Ascending aorta (tissue), 2 donors: Measurements from ENCODE around the gene FBXO3. TPM values are rescaled to one million over a fixed set of nuclear protein-coding genes. Genes with fewer than 3 reads are reported as not detected.
A peak's percentile ranks its signal among the peaks of the same experiment; 100 is the strongest.
"Not testable (repeated sequence)": the region's sequence is repeated elsewhere in the genome, so short reads cannot be mapped to it uniquely, and the experiment has no call there.

Source experiments
- DNase-seq, 2 donors: peaks; one replicate each; pipeline ENCODE4 v3.0.0-alpha.2; 2019; ENCODE audit warnings: low spot score in 2 of 2
- H3K27ac ChIP-seq, 2 donors: fragments of 200-600 bp; sonication (generic); one replicate each; pipeline ENCODE4 v1.5.1; 2016 to 2017; ENCODE audit warnings: mild to moderate bottlenecking in 1 of 2
- H3K27me3 ChIP-seq: fragments of 200-600 bp; sonication (generic); one replicate; pipeline ENCODE4 v1.5.1; 2017
- H3K36me3 ChIP-seq, 2 donors: fragments of 200-600 bp; sonication (generic); one replicate each; pipeline ENCODE4 v1.5.1; 2016
- H3K4me1 ChIP-seq, 2 donors: fragments of 200-600 bp; sonication (generic); one replicate each; pipeline ENCODE4 v1.5.1; 2016 to 2017; ENCODE audit warnings: mild to moderate bottlenecking in 1 of 2
- H3K4me3 ChIP-seq, 2 donors: fragments of 200-600 bp; sonication (generic); one replicate each; pipeline ENCODE4 v1.5.1; 2016 to 2017; ENCODE audit warnings: mild to moderate bottlenecking in 1 of 2
- H3K9me3 ChIP-seq, 2 donors: fragments of 200-600 bp; sonication (generic); one replicate each; pipeline ENCODE4 v1.5.1; 2016
- intact Hi-C: fragments of 100-400 bp; cut with DNase I; formaldehyde crosslinking; loops from one replicate; pipeline ENCODE4 v1.15.1; 2023
- total RNA-seq: library from RNA; depleted of rRNA; stranded (reverse); fragments of >200 nt; gene quantifications from one replicate; pipeline ENCODE4 v1.1.0, GENCODE V29; 2016
- TF ChIP-seq, protein P1 (sequence below), 3 experiments: fragments of 200-600 bp in 2 of 3; fragments of 450-650 bp in 1 of 3; sonication (generic) in 2 of 3; IDR thresholded peaks; one replicate each; pipeline ENCODE4 v1.5.1; 2016 to 2019; ENCODE audit warnings: antibody characterized with exemption in 3 of 3, mild to moderate bottlenecking in 1 of 3, moderate library complexity in 1 of 3

FBXO3 gene
- total RNA-seq, 1 donor from 2014 or later = 11.8 TPM

DNA sequence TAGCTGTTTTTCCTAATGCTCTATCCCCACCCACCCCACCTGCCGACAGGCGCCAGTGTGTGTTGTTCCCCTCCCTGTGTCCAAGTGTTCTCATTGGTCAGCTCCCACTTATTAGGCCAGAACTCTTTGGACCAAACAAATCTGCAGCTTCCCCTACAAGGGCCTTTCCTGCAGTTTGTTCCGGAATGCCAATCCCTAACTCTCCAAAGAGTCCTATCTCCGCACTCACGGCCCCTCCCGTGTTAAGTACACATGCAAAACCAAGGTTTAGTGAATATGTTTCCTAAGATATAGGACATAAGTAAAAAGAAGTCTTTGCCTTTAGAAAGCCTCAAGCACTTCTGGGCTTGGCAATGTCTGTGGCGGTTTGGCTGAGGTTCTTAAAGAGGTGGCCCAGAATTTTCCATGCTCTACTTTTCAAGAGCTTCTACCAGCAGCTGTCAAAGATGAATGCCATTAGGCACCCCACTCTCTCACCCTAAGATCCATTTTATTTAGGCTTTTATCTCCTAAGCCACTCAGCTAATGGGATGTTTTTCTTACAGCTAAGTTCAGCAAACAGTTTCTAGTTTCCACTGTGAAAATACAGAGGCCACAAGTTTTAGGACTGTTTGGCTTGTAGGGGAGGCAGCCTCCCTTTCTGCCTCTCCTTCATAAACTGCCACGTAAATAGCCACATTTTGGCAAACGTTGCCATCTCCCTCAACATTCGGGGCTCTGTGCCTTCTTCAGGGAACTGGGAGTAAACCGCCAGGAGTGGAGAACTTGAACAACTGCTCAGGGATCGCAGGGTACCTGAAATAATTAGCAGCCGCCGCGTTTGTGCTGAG is 39.7 kb downstream of the FBXO3 start:
- Histone ChIP-seq H3K4me3 (peak overlapping the region; percentile 89 to 95), H3K27ac (peak overlapping the region; percentile 92 to 93), H3K4me1 (no peaks in the 10 kb centered on the region), H3K27me3 (no peaks in the 10 kb centered on the region), H3K9me3 (no peaks in the 10 kb centered on the region), H3K36me3 (peaks cover 2 to 4% of the 10 kb centered on the region in 2 donors)
- TF ChIP-seq, protein P1, sequence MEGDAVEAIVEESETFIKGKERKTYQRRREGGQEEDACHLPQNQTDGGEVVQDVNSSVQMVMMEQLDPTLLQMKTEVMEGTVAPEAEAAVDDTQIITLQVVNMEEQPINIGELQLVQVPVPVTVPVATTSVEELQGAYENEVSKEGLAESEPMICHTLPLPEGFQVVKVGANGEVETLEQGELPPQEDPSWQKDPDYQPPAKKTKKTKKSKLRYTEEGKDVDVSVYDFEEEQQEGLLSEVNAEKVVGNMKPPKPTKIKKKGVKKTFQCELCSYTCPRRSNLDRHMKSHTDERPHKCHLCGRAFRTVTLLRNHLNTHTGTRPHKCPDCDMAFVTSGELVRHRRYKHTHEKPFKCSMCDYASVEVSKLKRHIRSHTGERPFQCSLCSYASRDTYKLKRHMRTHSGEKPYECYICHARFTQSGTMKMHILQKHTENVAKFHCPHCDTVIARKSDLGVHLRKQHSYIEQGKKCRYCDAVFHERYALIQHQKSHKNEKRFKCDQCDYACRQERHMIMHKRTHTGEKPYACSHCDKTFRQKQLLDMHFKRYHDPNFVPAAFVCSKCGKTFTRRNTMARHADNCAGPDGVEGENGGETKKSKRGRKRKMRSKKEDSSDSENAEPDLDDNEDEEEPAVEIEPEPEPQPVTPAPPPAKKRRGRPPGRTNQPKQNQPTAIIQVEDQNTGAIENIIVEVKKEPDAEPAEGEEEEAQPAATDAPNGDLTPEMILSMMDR (IDR thresholded peaks at IDR 0.05) = no peak
- DNase-seq = no peak
- intact Hi-C loops = loop anchor here (5.0 kb wide), 2 partner anchors 477 to 572 kb away; partner anchors contain the start of genes CSTF3 and HIPK3

DNA sequence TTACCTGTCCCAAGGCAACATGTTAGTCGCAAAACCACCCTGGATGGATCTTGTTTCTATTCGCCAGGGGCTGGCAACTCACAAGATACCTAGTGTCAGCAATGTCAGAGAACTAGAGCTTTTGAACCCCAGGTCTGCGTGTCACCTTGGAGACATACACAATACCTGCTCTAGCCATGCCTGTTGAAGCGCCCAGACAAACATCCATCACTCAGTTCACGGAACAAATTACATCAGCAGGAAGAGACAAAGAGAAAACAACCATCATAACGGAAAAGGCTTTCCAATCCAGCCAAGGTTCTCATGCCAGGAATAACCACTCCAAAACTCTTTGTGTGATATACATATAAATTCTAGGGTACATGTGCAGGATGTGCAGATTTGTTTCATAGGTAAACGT is 40.3 kb downstream of the FBXO3 start:
- intact Hi-C loops = no loop called here
- no peak for DNase-seq
- TF ChIP-seq, protein P1 (IDR thresholded peaks at IDR 0.05) = no peak
- Histone ChIP-seq H3K9me3 (no peaks in the 10 kb centered on the region), H3K4me3 (peak overlapping the region; percentile 89 to 95), H3K36me3 (peaks cover 2 to 4% of the 10 kb centered on the region in 2 donors), H3K4me1 (no peaks in the 10 kb centered on the region), H3K27ac (no peak overlapping the region), H3K27me3 (no peaks in the 10 kb centered on the region)

DNA sequence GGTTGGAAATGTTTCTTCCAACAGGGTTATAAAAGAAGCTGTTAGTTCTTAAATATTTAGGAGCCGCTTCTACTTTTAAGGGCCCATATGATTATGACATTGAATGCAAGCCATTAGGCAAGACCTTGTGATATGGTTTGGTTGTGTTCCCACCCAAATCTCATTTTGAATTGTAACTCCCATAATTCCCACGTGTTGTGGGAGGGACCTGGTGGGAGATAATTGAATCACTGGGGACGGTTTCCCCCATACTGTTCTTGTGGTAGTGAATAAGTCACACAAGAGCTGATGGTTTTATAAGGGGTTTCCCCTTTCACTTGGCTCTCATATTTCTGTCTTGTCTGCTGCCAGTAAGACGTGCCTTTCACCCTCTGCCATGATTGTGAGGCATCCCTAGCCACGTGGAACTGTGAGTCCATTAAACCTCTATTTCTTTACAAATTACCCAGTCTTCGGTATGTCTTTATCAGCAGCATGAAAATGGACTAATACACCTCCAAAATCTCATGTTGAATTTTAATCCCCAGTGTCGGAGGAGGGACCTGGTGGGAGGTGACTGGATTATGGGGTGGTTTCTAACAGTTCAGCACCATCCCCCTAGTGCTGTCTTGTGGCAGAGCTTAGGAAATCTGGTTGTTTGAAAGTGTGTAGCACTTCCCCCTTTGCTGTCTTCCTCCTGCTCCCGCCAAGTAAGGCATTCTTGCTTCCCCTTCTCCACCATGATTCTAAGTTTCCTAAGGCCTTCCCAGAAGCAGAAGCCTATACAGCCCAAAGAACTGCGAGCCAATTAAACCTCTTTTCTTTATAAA is 42.4 kb downstream of the FBXO3 start:
- H3K27ac ChIP-seq = no peak overlapping the region

DNA sequence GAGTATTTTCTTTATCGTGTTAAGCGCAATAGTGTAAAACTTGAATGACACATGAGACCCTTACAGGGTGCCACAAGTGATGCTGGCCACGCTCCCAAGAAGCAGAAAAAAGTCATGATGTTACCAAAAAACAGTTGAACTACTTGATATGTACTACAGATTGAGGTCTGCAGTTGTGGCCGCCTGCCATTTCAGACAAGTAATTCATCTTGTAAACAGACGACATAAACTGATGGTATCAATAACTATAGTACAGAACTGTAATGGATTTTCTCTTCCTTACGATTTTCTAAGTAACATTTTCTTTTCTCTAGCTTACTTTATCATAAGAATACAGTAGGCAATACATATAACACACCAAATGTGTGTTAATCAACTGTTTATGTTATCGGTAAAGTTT is 43.6 kb downstream of the FBXO3 start:
- Histone ChIP-seq H3K4me1 (no peaks in the 10 kb centered on the region), H3K4me3 (no peak overlapping the region), H3K27me3 (no peaks in the 10 kb centered on the region), H3K27ac (no peak overlapping the region), H3K9me3 (no peaks in the 10 kb centered on the region), H3K36me3 (peaks cover 2 to 4% of the 10 kb centered on the region in 2 donors)
- no peak for DNase-seq
- TF ChIP-seq, protein P1 (IDR thresholded peaks at IDR 0.05) = no peak
- intact Hi-C loops = no loop called here

More for the DNA sequence above, 42.4 kb downstream of the FBXO3 start:
- TF ChIP-seq, protein P1 (IDR thresholded peaks at IDR 0.05) = no peak
- Histone ChIP-seq H3K9me3 (no peaks in the 10 kb centered on the region), H3K4me1 (no peaks in the 10 kb centered on the region), H3K36me3 (peaks cover 2 to 4% of the 10 kb centered on the region in 2 donors), H3K4me3 (no peak overlapping the region), H3K27me3 (no peaks in the 10 kb centered on the region)
- no peak for DNase-seq
- intact Hi-C loops = no loop called here

DNA sequence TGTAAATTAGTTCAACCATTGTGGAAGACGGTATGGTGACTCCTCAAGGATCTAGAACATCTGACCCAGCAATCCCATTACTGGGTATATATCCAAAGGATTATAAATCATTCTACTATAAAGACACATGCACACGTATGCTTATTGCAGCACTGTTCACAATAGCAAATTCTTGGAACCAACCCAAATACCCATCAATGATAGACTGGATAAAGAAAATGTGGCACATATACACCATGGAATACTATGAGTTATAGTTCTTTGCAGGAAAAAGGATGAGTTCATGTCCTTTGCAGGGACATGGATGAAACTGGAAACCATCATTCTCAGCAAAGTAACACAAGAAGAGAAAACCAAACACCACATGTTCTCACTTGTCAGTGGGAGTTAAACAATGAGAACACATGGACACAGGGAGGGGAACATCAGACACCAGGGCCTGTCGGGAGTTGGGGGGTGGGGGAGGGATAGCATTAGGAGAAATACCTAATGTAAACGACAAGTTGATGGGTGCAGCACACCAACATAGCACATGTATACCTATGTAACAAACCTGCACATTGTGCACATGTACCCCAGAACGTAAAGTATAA is 45.2 kb downstream of the FBXO3 start:
- H3K36me3 ChIP-seq, H3K4me3 ChIP-seq, intact Hi-C loops, H3K4me1 ChIP-seq, H3K9me3 ChIP-seq, H3K27me3 ChIP-seq, DNase-seq, H3K27ac ChIP-seq: not testable (repeated sequence)

DNA sequence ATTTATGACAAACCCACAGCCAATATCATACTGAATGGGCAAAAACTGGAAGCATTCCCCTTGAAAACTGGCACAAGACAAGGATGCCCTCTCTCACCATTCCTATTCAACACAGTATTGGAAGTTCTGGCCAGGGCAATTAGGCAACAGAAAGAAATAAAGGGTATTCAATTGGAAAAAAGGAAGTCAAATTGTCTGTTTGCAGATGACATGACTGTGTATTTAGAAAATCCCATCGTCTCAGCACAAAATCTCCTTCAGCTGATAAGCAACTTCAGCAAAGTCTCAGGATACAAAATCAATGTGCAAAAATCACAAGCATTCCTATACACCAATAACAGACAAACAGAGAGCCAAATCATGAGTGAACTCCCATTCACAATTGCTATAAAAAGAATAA is 46.8 kb downstream of the FBXO3 start:
- H3K27me3 ChIP-seq, H3K4me3 ChIP-seq, H3K27ac ChIP-seq, H3K9me3 ChIP-seq, intact Hi-C loops, H3K36me3 ChIP-seq, DNase-seq: not testable (repeated sequence)
- H3K4me1 ChIP-seq = peaks cover 7 to 12% of the 10 kb centered on the region in 2 donors
